NOMO-1 (cell line): Measurements from ENCODE around the gene CAMSAP3.
A peak's percentile ranks its signal among the peaks of the same experiment; 100 is the strongest.

ENCODE experiments used
- DNase-seq, 2 experiments: peaks; one replicate each; lab custom pipeline; 2025; ENCODE audit not compliant: unreplicated experiment in 2 of 2; lab: John Stamatoyannopoulos, UW

CAMSAP3 gene

GRCh38 chr19:7595466-7596133, at the start of gene CAMSAP3:
TSS of gene CAMSAP3 (plus strand) at chr19:7595863. CDS start at chr19:7596003, 140 bp downstream.
- DNase-seq = peak; percentile 47 to 48

GRCh38 chr19:7545904-7546303, 49.8 kb upstream of the CAMSAP3 start:
- peak in 1 of 2 experiments; percentile 19 for DNase-seq

- DNase-seq = no peak
Measured at GRCh38 chr19:7547159-7547558, 48.5 kb upstream of the CAMSAP3 start.

GRCh38 chr19:7549429-7550148, 46.1 kb upstream of the CAMSAP3 start:
- no peak for DNase-seq

- no peak for DNase-seq
Measured at GRCh38 chr19:7550169-7550770, 45.4 kb upstream of the CAMSAP3 start.

- DNase-seq = no peak
Measured at GRCh38 chr19:7550987-7551761, 44.5 kb upstream of the CAMSAP3 start.

- DNase-seq = no peak
Measured at GRCh38 chr19:7552781-7553180, 42.9 kb upstream of the CAMSAP3 start.

GRCh38 chr19:7554565-7554964, 41.1 kb upstream of the CAMSAP3 start:
- DNase-seq = no peak

GRCh38 chr19:7554990-7555864, 40.4 kb upstream of the CAMSAP3 start:
- no peak for DNase-seq

GRCh38 chr19:7556696-7557315, 38.9 kb upstream of the CAMSAP3 start:
- DNase-seq = no peak

GRCh38 chr19:7558667-7559066, 37.0 kb upstream of the CAMSAP3 start:
- no peak for DNase-seq

- DNase-seq = no peak
Measured at GRCh38 chr19:7559102-7559501, 36.6 kb upstream of the CAMSAP3 start.

- no peak for DNase-seq
Measured at GRCh38 chr19:7560255-7560654, 35.4 kb upstream of the CAMSAP3 start.

GRCh38 chr19:7561325-7561724, 34.3 kb upstream of the CAMSAP3 start:
- DNase-seq = no peak

GRCh38 chr19:7562646-7563393, 32.8 kb upstream of the CAMSAP3 start:
- DNase-seq = no peak

GRCh38 chr19:7564866-7565265, 30.8 kb upstream of the CAMSAP3 start:
- no peak for DNase-seq

- DNase-seq = no peak
Measured at GRCh38 chr19:7565332-7565731, 30.3 kb upstream of the CAMSAP3 start.

- no peak for DNase-seq
Measured at GRCh38 chr19:7570761-7571160, 24.9 kb upstream of the CAMSAP3 start.

- DNase-seq = peak; percentile 63 to 80
Measured at GRCh38 chr19:7575434-7576040, 20.1 kb upstream of the CAMSAP3 start.
